Hepatocyte (in vitro differentiated cells): ENCODE data around the gene VPS33B. TPM values are rescaled to one million over a fixed set of nuclear protein-coding genes. Genes with fewer than 3 reads are reported as not detected.

Experiments used
- DNase-seq: peaks from one replicate; pipeline ENCODE4 v3.0.0-alpha.2; 2016; ENCODE audit warnings: low spot score
- H2AFZ ChIP-seq: fragments of 200-600 bp; sonication (generic); 2 replicates; pipeline ENCODE4 v1.6.0; 2016; ENCODE audit warnings: antibody characterized with exemption, mild to moderate bottlenecking
- H3K27ac ChIP-seq: fragments of 200-600 bp; sonication (generic); 2 replicates; pipeline ENCODE4 v1.5.1; 2016; ENCODE audit warnings: mild to moderate bottlenecking
- H3K27me3 ChIP-seq: fragments of 200-600 bp; sonication (generic); 2 replicates; pipeline ENCODE4 v1.6.1; 2016
- H3K36me3 ChIP-seq: fragments of 200-600 bp; sonication (generic); replicated peaks from 2 replicates; pipeline ENCODE4 v1.5.1; 2016; ENCODE audit warnings: low read depth; ENCODE audit not compliant: insufficient read depth
- H3K4me1 ChIP-seq: fragments of 200-600 bp; sonication (generic); 2 replicates; pipeline ENCODE4 v1.5.1; 2016; ENCODE audit warnings: mild to moderate bottlenecking, moderate library complexity; ENCODE audit not compliant: insufficient read depth
- H3K4me2 ChIP-seq: fragments of 200-600 bp; sonication (generic); 2 replicates; pipeline ENCODE4 v1.6.0; 2016
- H3K4me3 ChIP-seq: fragments of 200-600 bp; sonication (generic); 2 replicates; pipeline ENCODE4 v1.5.1; 2016; ENCODE audit warnings: mild to moderate bottlenecking
- H3K79me2 ChIP-seq: fragments of 200-600 bp; sonication (generic); 2 replicates; pipeline ENCODE4 v1.6.0; 2017; ENCODE audit warnings: mild to moderate bottlenecking
- H3K9me2 ChIP-seq: fragments of 200-600 bp; sonication (generic); replicated peaks from 2 replicates; pipeline ENCODE4 v1.6.0; 2017; ENCODE audit warnings: mild to moderate bottlenecking; ENCODE audit not compliant: insufficient read depth
- H3K9me3 ChIP-seq: fragments of 200-600 bp; sonication (generic); 2 replicates; pipeline ENCODE4 v1.5.1; 2016; ENCODE audit warnings: low read depth, mild to moderate bottlenecking
- H4K20me1 ChIP-seq: fragments of 200-600 bp; sonication (generic); 2 replicates; pipeline ENCODE4 v1.6.0; 2016; ENCODE audit warnings: mild to moderate bottlenecking; ENCODE audit not compliant: insufficient read depth, poor library complexity, severe bottlenecking
- CTCF ChIP-seq: fragments of 200-600 bp; sonication (generic); IDR thresholded peaks from 2 replicates; pipeline ENCODE4 v1.5.1; 2016; ENCODE audit warnings: antibody characterized with exemption, mild to moderate bottlenecking; ENCODE audit not compliant: poor library complexity
- EZH2 ChIP-seq: fragments of 200-600 bp; sonication (generic); IDR thresholded peaks from 2 replicates; pipeline ENCODE4 v1.6.1; 2016; ENCODE audit warnings: antibody characterized with exemption, mild to moderate bottlenecking, borderline replicate concordance
- EZH2phosphoT487 ChIP-seq: fragments of 200-600 bp; sonication (generic); IDR thresholded peaks from one replicate; pipeline ENCODE4 v1.6.1; 2018; ENCODE audit warnings: antibody characterized with exemption, mild to moderate bottlenecking, low read depth, moderate library complexity; ENCODE audit not compliant: unreplicated experiment, severe bottlenecking
- WGBS: methylation state at CpG from one replicate; pipeline ENCODE4 v1.1.6; 2016; ENCODE audit warnings: low lambda C conversion rate; ENCODE audit errors: missing lambda C conversion rate; 5-methylcytosine and 5-hydroxymethylcytosine counted together
- polyA plus RNA-seq: library from polyadenylated mRNA; unstranded; fragments of >200 nt; fragmentation: Nextera tagmentation; extraction: Ambion mirVana; gene quantifications from 2 replicates; pipeline ENCODE4 v1.2.1, GENCODE V29; 2016
- total RNA-seq: library from RNA; depleted of rRNA; stranded (reverse); fragments of >200 nt; gene quantifications from 2 replicates; pipeline ENCODE4 v1.2.3, GENCODE V29; 2014

VPS33B gene
- total and polyA plus RNA-seq, 2 experiments from 2014 or later, result 7.8 to 11.7 TPM

DNA sequence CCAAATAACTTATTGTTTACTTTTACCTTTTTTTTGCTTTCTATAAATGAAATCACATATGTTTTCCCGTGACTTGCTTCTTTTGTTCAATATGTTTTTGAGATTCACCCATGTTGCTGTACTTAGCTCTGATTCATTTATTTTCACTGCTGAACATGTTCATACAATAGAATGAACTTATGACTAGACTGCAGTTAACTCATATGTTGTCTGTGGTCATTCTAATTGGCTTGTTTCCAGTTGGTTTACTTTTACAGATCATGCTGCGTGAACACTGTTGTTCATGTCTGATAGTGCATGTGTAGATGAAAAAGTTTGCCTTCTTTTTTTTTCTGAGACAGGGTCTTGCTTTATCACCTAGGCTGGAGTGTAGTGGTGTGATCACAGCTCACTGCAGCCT, 46.0 kb upstream of the VPS33B start:
- H3K4me3 ChIP-seq, result no peak overlapping the region
- no peaks in the 10 kb centered on the region for H4K20me1 ChIP-seq
- 94% methylated on average over 2 of the region's 2 CpGs for WGBS
- no peaks in the 10 kb centered on the region for H3K9me2 ChIP-seq
- H3K9me3 ChIP-seq, result no peaks in the 10 kb centered on the region
- no peak for DNase-seq
- TF ChIP-seq EZH2phosphoT487, result no peak
- peaks cover 7% of the 10 kb centered on the region for H3K27me3 ChIP-seq
- no peaks in the 10 kb centered on the region for H3K79me2 ChIP-seq
- no peak overlapping the region for H3K4me2 ChIP-seq
- no peak overlapping the region for H3K27ac ChIP-seq
- no peaks in the 10 kb centered on the region for H3K4me1 ChIP-seq
- H2AFZ ChIP-seq, result no peak overlapping the region
- H3K36me3 ChIP-seq, result no peaks in the 10 kb centered on the region

DNA sequence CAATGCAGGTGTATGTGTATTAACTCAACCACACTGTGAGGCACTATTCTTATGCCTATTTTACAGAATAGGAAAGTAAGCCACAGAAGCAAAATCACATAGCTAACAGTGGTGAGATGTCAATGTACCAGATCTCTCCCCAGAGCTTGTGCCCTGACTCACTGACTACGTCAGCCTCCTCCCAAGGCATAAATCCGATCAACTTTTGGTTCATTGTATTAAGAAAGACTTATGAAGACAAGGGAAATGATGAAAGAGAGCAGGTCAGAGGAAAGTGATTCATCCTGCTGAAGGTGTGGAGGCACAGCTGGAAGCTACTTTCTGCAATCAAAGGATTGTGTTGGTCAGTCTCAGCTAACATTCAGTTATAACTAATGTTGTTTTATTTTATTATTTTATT, 44.6 kb upstream of the VPS33B start:
- H3K36me3 ChIP-seq, result no peaks in the 10 kb centered on the region
- TF ChIP-seq EZH2phosphoT487 (no peak), EZH2 (no peak), CTCF (no peak)
- H2AFZ ChIP-seq, result no peak overlapping the region
- 86% methylated on average over 2 of the region's 2 CpGs for WGBS
- H3K4me1 ChIP-seq, result no peaks in the 10 kb centered on the region
- H3K9me2 ChIP-seq, result no peaks in the 10 kb centered on the region
- H3K4me2 ChIP-seq, result no peak overlapping the region
- no peaks in the 10 kb centered on the region for H3K79me2 ChIP-seq
- H3K27ac ChIP-seq, result no peak overlapping the region
- H3K4me3 ChIP-seq, result no peak overlapping the region
- no peaks in the 10 kb centered on the region for H4K20me1 ChIP-seq
- no peak for DNase-seq
- peaks cover 3% of the 10 kb centered on the region for H3K27me3 ChIP-seq
- no peaks in the 10 kb centered on the region for H3K9me3 ChIP-seq

- H3K27me3 ChIP-seq, result no peaks in the 10 kb centered on the region
- no peaks in the 10 kb centered on the region for H3K9me2 ChIP-seq
- no peak for DNase-seq
- TF ChIP-seq EZH2, result no peak
- no peak for TF ChIP-seq CTCF
- no peak for TF ChIP-seq EZH2phosphoT487
- no peak overlapping the region for H2AFZ ChIP-seq
- H3K4me1 ChIP-seq, result no peaks in the 10 kb centered on the region
- no peaks in the 10 kb centered on the region for H3K9me3 ChIP-seq
- no peak overlapping the region for H3K27ac ChIP-seq
- H4K20me1 ChIP-seq, result no peaks in the 10 kb centered on the region
- no peaks in the 10 kb centered on the region for H3K36me3 ChIP-seq
- no peak overlapping the region for H3K4me2 ChIP-seq
- H3K4me3 ChIP-seq, result no peak overlapping the region
- WGBS, result 76% methylated on average over 2 of the region's 2 CpGs
- H3K79me2 ChIP-seq, result no peaks in the 10 kb centered on the region
These were observed 43.1 kb upstream of the VPS33B start for GRCh38 chr15:91065505-91065904.

GRCh38 chr15:91061997-91062396, 39.6 kb upstream of the VPS33B start:
- DNase-seq, result no peak
- no peaks in the 10 kb centered on the region for H4K20me1 ChIP-seq
- H3K4me3 ChIP-seq, result no peak overlapping the region
- TF ChIP-seq EZH2, result no peak
- TF ChIP-seq EZH2phosphoT487, result no peak
- TF ChIP-seq CTCF, result no peak
- H3K36me3 ChIP-seq, result no peaks in the 10 kb centered on the region
- no peak overlapping the region for H3K4me2 ChIP-seq
- no peaks in the 10 kb centered on the region for H3K9me3 ChIP-seq
- H3K9me2 ChIP-seq, result no peaks in the 10 kb centered on the region
- H3K4me1 ChIP-seq, result no peaks in the 10 kb centered on the region
- no peak overlapping the region for H2AFZ ChIP-seq
- H3K27me3 ChIP-seq, result peaks cover 28% of the 10 kb centered on the region
- no peaks in the 10 kb centered on the region for H3K79me2 ChIP-seq
- H3K27ac ChIP-seq, result no peak overlapping the region
- 85% methylated on average over 5 of the region's 5 CpGs for WGBS
